ENCODE measurements around the gene B2M.
"Not testable (repeated sequence)": the region's sequence is repeated elsewhere in the genome, so short reads cannot be mapped to it uniquely, and the experiment has no call there.

B2M gene

GRCh38 chr15:44726568-44727484 lies 15.5 kb downstream of the B2M start:
- no peak for DNase-seq

- no peak for DNase-seq
Observed at GRCh38 chr15:44727485-44728231, 16.3 kb downstream of the B2M start.

GRCh38 chr15:44728232-44728575 lies 16.9 kb downstream of the B2M start:
- DNase-seq = not testable (repeated sequence)

- peak; percentile 74 for DNase-seq
Observed at GRCh38 chr15:44728576-44729407, 17.5 kb downstream of the B2M start.

- peak; percentile 6 for DNase-seq
Observed at GRCh38 chr15:44729408-44730127, 18.3 kb downstream of the B2M start.

- DNase-seq = no peak
Observed at GRCh38 chr15:44734839-44735481, 23.6 kb downstream of the B2M start.

- no peak for DNase-seq
Observed at GRCh38 chr15:44735482-44736180, 24.3 kb downstream of the B2M start.

- no peak for DNase-seq
Observed at GRCh38 chr15:44736181-44736765, 25.0 kb downstream of the B2M start, which contains the start of gene TRIM69. Gene TRIM69, plus strand, starts transcription at chr15:44736528. Its CDS starts 177 bp downstream, at chr15:44736705.

GRCh38 chr15:44738340-44738984 lies 27.1 kb downstream of the B2M start:
- no peak for DNase-seq

GRCh38 chr15:44739222-44739847 lies 28.0 kb downstream of the B2M start:
- not testable (repeated sequence) for DNase-seq

GRCh38 chr15:44743454-44743853 lies 32.1 kb downstream of the B2M start:
- not testable (repeated sequence) for DNase-seq

GRCh38 chr15:44753345-44753744 lies 42.0 kb downstream of the B2M start:
- DNase-seq = no peak

GRCh38 chr15:44763187-44763586 lies 51.9 kb downstream of the B2M start:
- DNase-seq = no peak

- no peak for DNase-seq
Observed at GRCh38 chr15:44763848-44764247, 52.5 kb downstream of the B2M start.

GRCh38 chr15:44765036-44765435 lies 53.7 kb downstream of the B2M start:
- DNase-seq = no peak
